DND-41 (cell line): ENCODE measurements around the gene EEF1AKMT1.

Source experiments
- ATAC-seq: fragments of 200-7000 bp; cut with Tn5 transposase; 3 replicates; pipeline ENCODE4 v1.9.1; 2021; ENCODE audit warnings: low read depth; ENCODE audit not compliant: insufficient read depth
- DNase-seq: peaks from one replicate; pipeline ENCODE4 v3.0.0-alpha.2; 2020
- H2AFZ ChIP-seq: 2 replicates; pipeline ENCODE4 v1.6.0; 2012; ENCODE audit warnings: low read depth, low read length
- H3K27ac ChIP-seq: 2 replicates; pipeline ENCODE4 v1.5.1; 2012; ENCODE audit warnings: low read length, inconsistent platforms
- H3K27me3 ChIP-seq: fragments of 200-600 bp; sonication (generic); 2 replicates; pipeline ENCODE4 v1.6.0; 2012; ENCODE audit warnings: low read length, mild to moderate bottlenecking, inconsistent platforms; ENCODE audit not compliant: insufficient read depth, poor library complexity
- H3K36me3 ChIP-seq: 2 replicates; pipeline ENCODE4 v1.5.1; 2012; ENCODE audit warnings: low read length, inconsistent platforms; ENCODE audit not compliant: insufficient read depth
- H3K4me1 ChIP-seq: 2 replicates; pipeline ENCODE4 v1.5.1; 2012; ENCODE audit warnings: mild to moderate bottlenecking, low read length; ENCODE audit not compliant: insufficient read depth
- H3K4me2 ChIP-seq: 2 replicates; pipeline ENCODE4 v1.6.0; 2012; ENCODE audit warnings: mild to moderate bottlenecking, moderate library complexity, low read length, inconsistent platforms; ENCODE audit not compliant: insufficient read depth
- H3K4me3 ChIP-seq, 2 experiments: fragments of 200-600 bp in 1 of 2; shearing (Covaris generic) in 1 of 2; 2 replicates each; pipeline ENCODE4 v1.5.1; 2012 to 2016; ENCODE audit warnings: inconsistent platforms in 2 of 2, low read length in 2 of 2, mild to moderate bottlenecking in 2 of 2, low read depth in 1 of 2, moderate library complexity in 1 of 2
- H3K79me2 ChIP-seq: 2 replicates; pipeline ENCODE4 v1.6.0; 2012; ENCODE audit warnings: low read length, inconsistent platforms; ENCODE audit not compliant: insufficient read depth
- H3K9ac ChIP-seq: 2 replicates; pipeline ENCODE4 v1.6.0; 2012; ENCODE audit warnings: low read depth, mild to moderate bottlenecking, inconsistent platforms, low read length, moderate library complexity
- H3K9me3 ChIP-seq: 2 replicates; pipeline ENCODE4 v1.5.1; 2012; ENCODE audit warnings: low read length, moderate library complexity, mild to moderate bottlenecking, inconsistent platforms; ENCODE audit not compliant: insufficient read depth, severe bottlenecking
- H4K20me1 ChIP-seq: 2 replicates; pipeline ENCODE4 v1.6.0; 2012; ENCODE audit warnings: low read length; ENCODE audit not compliant: insufficient read depth
- EZH2 ChIP-seq: IDR thresholded peaks from 3 replicates; pipeline ENCODE4 v1.6.1; 2012; ENCODE audit warnings: borderline replicate concordance, low read depth, mild to moderate bottlenecking, moderate library complexity, low read length, inconsistent platforms; ENCODE audit not compliant: severe bottlenecking
- TF ChIP-seq, protein P1 (sequence below): IDR thresholded peaks from 2 replicates; pipeline ENCODE4 v1.5.1; 2012; ENCODE audit warnings: borderline replicate concordance, low read length, moderate library complexity, mild to moderate bottlenecking; ENCODE audit not compliant: poor library complexity, severe bottlenecking; ENCODE audit errors: extremely low read depth

The EEF1AKMT1 gene

GRCh38 chr13:20740021-20740420 lies 33.7 kb downstream of the EEF1AKMT1 start:
- H2AFZ ChIP-seq, result no peak overlapping the region
- no peak for ATAC-seq
- H3K27me3 ChIP-seq, result no peaks in the 10 kb centered on the region
- H3K79me2 ChIP-seq, result no peaks in the 10 kb centered on the region
- TF ChIP-seq EZH2, result no peak
- TF ChIP-seq, protein P1, sequence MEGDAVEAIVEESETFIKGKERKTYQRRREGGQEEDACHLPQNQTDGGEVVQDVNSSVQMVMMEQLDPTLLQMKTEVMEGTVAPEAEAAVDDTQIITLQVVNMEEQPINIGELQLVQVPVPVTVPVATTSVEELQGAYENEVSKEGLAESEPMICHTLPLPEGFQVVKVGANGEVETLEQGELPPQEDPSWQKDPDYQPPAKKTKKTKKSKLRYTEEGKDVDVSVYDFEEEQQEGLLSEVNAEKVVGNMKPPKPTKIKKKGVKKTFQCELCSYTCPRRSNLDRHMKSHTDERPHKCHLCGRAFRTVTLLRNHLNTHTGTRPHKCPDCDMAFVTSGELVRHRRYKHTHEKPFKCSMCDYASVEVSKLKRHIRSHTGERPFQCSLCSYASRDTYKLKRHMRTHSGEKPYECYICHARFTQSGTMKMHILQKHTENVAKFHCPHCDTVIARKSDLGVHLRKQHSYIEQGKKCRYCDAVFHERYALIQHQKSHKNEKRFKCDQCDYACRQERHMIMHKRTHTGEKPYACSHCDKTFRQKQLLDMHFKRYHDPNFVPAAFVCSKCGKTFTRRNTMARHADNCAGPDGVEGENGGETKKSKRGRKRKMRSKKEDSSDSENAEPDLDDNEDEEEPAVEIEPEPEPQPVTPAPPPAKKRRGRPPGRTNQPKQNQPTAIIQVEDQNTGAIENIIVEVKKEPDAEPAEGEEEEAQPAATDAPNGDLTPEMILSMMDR, result no peak
- H3K4me1 ChIP-seq, result no peaks in the 10 kb centered on the region
- H3K4me3 ChIP-seq, result no peak overlapping the region
- no peak overlapping the region for H3K4me2 ChIP-seq
- no peaks in the 10 kb centered on the region; the same call in 1 of the 2 replicates for H3K36me3 ChIP-seq
- H4K20me1 ChIP-seq, result no peaks in the 10 kb centered on the region
- no peak overlapping the region for H3K9ac ChIP-seq
- no peak for DNase-seq
- H3K27ac ChIP-seq, result no peak overlapping the region
- no peaks in the 10 kb centered on the region for H3K9me3 ChIP-seq

DNA sequence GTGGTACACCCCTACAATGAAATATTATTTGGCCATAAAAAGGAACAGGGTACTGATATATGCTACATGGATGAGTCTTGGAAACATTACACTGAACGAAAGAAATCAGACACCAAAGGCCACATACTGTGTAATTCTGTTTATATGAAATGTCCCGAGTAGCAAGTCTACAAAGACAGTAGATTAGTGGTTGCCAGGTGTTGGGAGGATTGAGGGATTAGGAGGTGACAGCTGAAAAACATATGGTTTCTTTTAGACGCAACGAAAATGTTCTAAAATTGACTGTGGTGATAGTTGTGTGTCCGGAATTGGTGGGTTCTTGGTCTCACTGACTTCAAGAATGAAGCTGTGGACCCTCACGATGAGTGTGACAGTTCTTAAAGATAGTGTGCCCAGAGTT lies 35.1 kb downstream of the EEF1AKMT1 start:
- Histone ChIP-seq H3K9ac (no peak overlapping the region), H3K9me3 (no peaks in the 10 kb centered on the region), H3K4me2 (no peak overlapping the region), H3K27ac (no peak overlapping the region), H3K4me3 (no peak overlapping the region), H3K79me2 (no peaks in the 10 kb centered on the region), H3K4me1 (no peaks in the 10 kb centered on the region), H2AFZ (no peak overlapping the region), H3K27me3 (no peaks in the 10 kb centered on the region), H3K36me3 (no peaks in the 10 kb centered on the region; the same call in 1 of the 2 replicates), H4K20me1 (no peaks in the 10 kb centered on the region)
- TF ChIP-seq, protein P1, result no peak
- no peak for TF ChIP-seq EZH2
- ATAC-seq (no peak), DNase-seq (no peak)

DNA sequence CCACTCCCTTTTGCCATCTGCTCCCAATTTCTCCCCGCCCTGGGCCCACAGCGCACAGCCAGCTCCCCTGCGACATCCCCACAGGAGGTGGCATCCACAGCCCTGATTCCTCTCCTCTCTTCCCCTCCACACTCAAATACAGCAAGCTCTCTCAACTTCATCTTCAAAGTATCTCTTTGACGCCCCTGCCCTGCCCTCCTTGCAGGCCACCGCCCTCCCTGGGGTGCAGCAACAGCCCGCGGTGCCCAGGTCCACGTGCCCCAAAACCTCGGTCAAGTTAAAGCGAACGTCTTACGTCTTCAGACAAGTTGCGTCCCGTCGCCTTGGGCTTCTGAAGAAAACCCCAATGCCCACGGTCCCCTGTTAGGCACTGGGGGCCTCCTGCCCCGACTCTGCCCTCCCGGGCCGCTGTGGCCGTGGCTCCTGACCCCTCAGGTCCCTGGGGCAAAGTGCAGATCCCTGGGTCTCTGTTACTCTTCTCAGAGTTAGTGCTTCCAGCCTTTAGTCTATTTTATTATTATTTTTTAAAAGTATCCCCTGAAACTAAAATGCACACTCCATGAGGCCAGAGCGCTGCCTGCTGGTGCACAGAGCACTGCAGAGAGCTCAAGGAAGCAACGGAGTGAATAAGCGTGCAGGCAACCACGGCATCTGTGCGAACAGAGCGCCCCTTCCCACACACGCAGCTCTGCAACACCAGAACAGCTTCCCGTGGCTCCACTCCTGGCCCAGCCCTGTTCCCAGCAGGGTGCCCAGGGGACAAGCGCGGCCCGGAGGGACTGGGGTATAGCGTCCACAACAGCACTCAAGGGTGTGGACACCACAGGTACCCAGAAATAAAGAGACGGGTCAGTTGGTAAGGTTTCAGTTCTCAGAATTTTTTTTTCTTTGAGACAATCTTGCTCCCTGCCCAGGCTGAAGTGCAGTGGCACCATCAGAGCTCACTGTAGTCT lies 43.9 kb downstream of the EEF1AKMT1 start:
- Histone ChIP-seq H3K4me2 (no peak overlapping the region), H3K27me3 (no peaks in the 10 kb centered on the region), H3K4me3 (no peak overlapping the region), H4K20me1 (no peaks in the 10 kb centered on the region), H3K4me1 (no peaks in the 10 kb centered on the region), H3K36me3 (peaks cover 4% of the 10 kb centered on the region; the same call in 1 of the 2 replicates), H3K27ac (no peak overlapping the region), H3K9me3 (no peaks in the 10 kb centered on the region), H2AFZ (no peak overlapping the region), H3K79me2 (no peaks in the 10 kb centered on the region), H3K9ac (no peak overlapping the region)
- no peak for DNase-seq
- ATAC-seq, result no peak
- TF ChIP-seq, protein P1, result no peak
- no peak for TF ChIP-seq EZH2
